Heart left ventricle (tissue), 13 donors: ENCODE results near the gene ZNF792.

Experiments
- POLR2A ChIP-seq, 2 donors: fragments of 450-650 bp; IDR thresholded peaks; one replicate each; pipeline ENCODE4 v1.6.1; 2017; ENCODE audit warnings: antibody characterized with exemption in 2 of 2, mild to moderate bottlenecking in 2 of 2, moderate library complexity in 2 of 2
- TF ChIP-seq, protein P1 (sequence below), 12 donors: fragments of 200-600 bp; sonication (generic) in 4 of 12; IDR thresholded peaks; one replicate each; pipeline versions ENCODE4 v1.5.0 to v1.8.0; 2018 to 2022; ENCODE audit warnings: antibody characterized with exemption in 12 of 12, mild to moderate bottlenecking in 5 of 12
- donor health status: ischemic (EF 13 %, LVEDD 7.1; RV severe dilation, severe dysfunction).
- donor health status: DM: no; HTN: yes; CAD: no.
- donor health status: DM: no; HTN: no; CAD: no.
- donor health status: ischemic (EF 25% LVEDD 6.9; RV normal size, moderate dysfunction).
- donor health status: ischemic (EF 25% LVEDD 5.7; RV mildly dilated, moderate dysfunction).
- donor health status: ischemic (EF 35%, LVEDD 5.7; RV mildly dilated, moderate dysfunction).
- donor health status: nonischemic (EF 11% LVEDD 7.7; RV severe dilation, severe dysfunction).
- donor health status: DM: yes; HTN: yes; CAD: no.
- donor health status: PGD.
- donor health status: ischemic (EF 29% LVEDD 5.4; RV normal size, mild dysfunction).
- donor health status: nonischemic (EF 23%, LVEDD 6.1; RV moderate dilation, normal function).

DNA sequence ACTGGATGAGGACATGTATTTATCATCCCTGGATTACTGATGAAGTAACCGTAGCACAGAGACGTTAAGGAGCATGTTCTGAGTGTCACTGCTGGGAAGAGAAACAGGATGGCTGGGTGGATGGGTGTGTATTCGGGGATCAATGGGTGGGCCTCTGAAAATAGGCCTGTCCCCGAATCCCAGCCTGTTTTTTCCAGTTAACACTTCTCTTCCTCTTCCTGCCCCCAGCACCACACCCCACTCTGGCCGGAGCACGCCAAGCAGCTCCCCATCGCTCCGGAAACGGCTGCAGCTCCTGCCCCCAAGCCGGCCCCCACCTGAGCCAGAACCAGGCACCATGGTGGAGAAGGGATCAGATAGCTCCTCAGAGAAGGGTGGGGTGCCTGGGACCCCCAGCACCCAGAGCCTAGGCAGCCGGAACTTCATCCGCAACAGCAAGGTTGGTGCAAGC, 44.9 kb upstream of the ZNF792 start:
- TF ChIP-seq, protein P1, sequence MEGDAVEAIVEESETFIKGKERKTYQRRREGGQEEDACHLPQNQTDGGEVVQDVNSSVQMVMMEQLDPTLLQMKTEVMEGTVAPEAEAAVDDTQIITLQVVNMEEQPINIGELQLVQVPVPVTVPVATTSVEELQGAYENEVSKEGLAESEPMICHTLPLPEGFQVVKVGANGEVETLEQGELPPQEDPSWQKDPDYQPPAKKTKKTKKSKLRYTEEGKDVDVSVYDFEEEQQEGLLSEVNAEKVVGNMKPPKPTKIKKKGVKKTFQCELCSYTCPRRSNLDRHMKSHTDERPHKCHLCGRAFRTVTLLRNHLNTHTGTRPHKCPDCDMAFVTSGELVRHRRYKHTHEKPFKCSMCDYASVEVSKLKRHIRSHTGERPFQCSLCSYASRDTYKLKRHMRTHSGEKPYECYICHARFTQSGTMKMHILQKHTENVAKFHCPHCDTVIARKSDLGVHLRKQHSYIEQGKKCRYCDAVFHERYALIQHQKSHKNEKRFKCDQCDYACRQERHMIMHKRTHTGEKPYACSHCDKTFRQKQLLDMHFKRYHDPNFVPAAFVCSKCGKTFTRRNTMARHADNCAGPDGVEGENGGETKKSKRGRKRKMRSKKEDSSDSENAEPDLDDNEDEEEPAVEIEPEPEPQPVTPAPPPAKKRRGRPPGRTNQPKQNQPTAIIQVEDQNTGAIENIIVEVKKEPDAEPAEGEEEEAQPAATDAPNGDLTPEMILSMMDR (IDR thresholded peaks at IDR 0.05): no peak
- TF ChIP-seq POLR2A (IDR thresholded peaks at IDR 0.05): no peak
